ENCODE data around the gene HMOX1. TPM values are rescaled to one million over a fixed set of nuclear protein-coding genes. Genes with fewer than 3 reads are reported as not detected.

Gene HMOX1
- total and polyA plus RNA-seq, 2 of the 8 experiments (the other 6 are each of a cell fraction or from before 2014, with no cell fraction given) = 25.0 to 41.6 TPM

GRCh38 chr22:35409783-35410662 is 29.1 kb downstream of the HMOX1 start:
- Histone ChIP-seq H3K4me3 (ENCODE audit: extremely low read depth in 1 of 4, insufficient read depth in 2 of 4, low read depth in 3 of 4, low read length in 4 of 4) (no peak overlapping the region), H4K8ac (ENCODE audit: extremely low read depth, insufficient read depth, low read length) (no peak overlapping the region; the same call in 1 of the 2 replicates), H3K4me2 (ENCODE audit: insufficient read depth in 1 of 2, low read depth in 2 of 2, low read length in 2 of 2) (no peak overlapping the region), H2BK15ac (ENCODE audit: low read length) (no peak overlapping the region), H4K20me1 (replicated peaks in 1 of 2; ENCODE audit: control insufficient read depth in 1 of 2, insufficient read depth in 2 of 2, low read length in 2 of 2) (peaks cover 12 to 26% of the 10 kb centered on the region in 2 experiments), H2BK5ac (ENCODE audit: low read depth, low read length) (no peak overlapping the region; the same call in 1 of the 2 replicates), H2BK120ac (replicated peaks; ENCODE audit: low read depth, low read length) (no peak overlapping the region), H2AK5ac (ENCODE audit: low read depth, low read length) (no peak overlapping the region), H3K4me1 (replicated peaks in 1 of 4; ENCODE audit: control insufficient read depth in 3 of 4, insufficient read depth in 4 of 4, low read length in 3 of 4) (no peaks in the 10 kb centered on the region), H2AFZ (ENCODE audit: low read length) (no peak overlapping the region), H3K9ac (replicated peaks in 1 of 4; ENCODE audit: extremely low read depth in 1 of 4, low read depth in 3 of 4, low read length in 3 of 4) (no peak overlapping the region), H4K5ac (ENCODE audit: insufficient read length, low read depth, low read length) (no peak overlapping the region), H3K27ac (ENCODE audit: low read depth, low read length) (no peak overlapping the region), H3K23me2 (ENCODE audit: low read depth, low read length) (no peaks in the 10 kb centered on the region), H3K18ac (ENCODE audit: extremely low read depth, low read length) (no peak overlapping the region), H3K56ac (replicated peaks; ENCODE audit: insufficient read length, low read depth, low read length) (no peak overlapping the region), H3K79me2 (ENCODE audit: control insufficient read depth in 1 of 2, insufficient read depth in 2 of 2, low read length in 2 of 2) (no peaks in the 10 kb centered on the region), H4K91ac (replicated peaks; ENCODE audit: insufficient read length, low read length) (no peak overlapping the region), H3K79me1 (ENCODE audit: low read depth, low read length) (no peaks in the 10 kb centered on the region; the same call in 1 of the 2 replicates), H2BK12ac (ENCODE audit: low read depth, low read length) (no peak overlapping the region), H3K9me3 (ENCODE audit: insufficient read depth in 2 of 2, low read depth in 1 of 2, low read length in 1 of 2) (no peaks in the 10 kb centered on the region), H3K23ac (ENCODE audit: insufficient read length) (no peak overlapping the region), H3K36me3 (ENCODE audit: control insufficient read depth in 2 of 4, insufficient read depth in 4 of 4, low read length in 3 of 4) (peaks cover 67 to 97% (median 90%) of the 10 kb centered on the region in 4 experiments), H2BK20ac (ENCODE audit: low read length) (no peak overlapping the region), H3K27me3 (replicated peaks in 1 of 4; ENCODE audit: control insufficient read depth in 3 of 4, extremely low read depth in 1 of 4, insufficient read depth in 3 of 4, low read length in 3 of 4) (no peaks in the 10 kb centered on the region), H3K14ac (ENCODE audit: insufficient read length) (no peak overlapping the region), H3K4ac (replicated peaks; ENCODE audit: insufficient read length, low read depth, low read length) (no peak overlapping the region)
- TF ChIP-seq SIRT6 (IDR thresholded peaks at IDR 0.05; ENCODE audit: low read length) (no peak), NANOG (IDR thresholded peaks at IDR 0.05; ENCODE audit: insufficient read depth, low read depth, low read length, poor library complexity, severe bottlenecking) (no peak), GTF2F1 (IDR thresholded peaks at IDR 0.05; ENCODE audit: borderline replicate concordance, low read depth, low read length) (no peak), TAF7 (optimal IDR thresholded peaks at IDR 0.05; ENCODE audit: borderline replicate concordance, low read depth, low read length) (no peak), EGR1 (IDR thresholded peaks at IDR 0.05; ENCODE audit: borderline replicate concordance, low read depth, low read length) (no peak), POLR2AphosphoS5 (IDR thresholded peaks at IDR 0.05; ENCODE audit: low read depth, low read length) (peak; percentile 67; the same call in 1 of the 2 replicates)
- TF ChIP-seq, protein P1, sequence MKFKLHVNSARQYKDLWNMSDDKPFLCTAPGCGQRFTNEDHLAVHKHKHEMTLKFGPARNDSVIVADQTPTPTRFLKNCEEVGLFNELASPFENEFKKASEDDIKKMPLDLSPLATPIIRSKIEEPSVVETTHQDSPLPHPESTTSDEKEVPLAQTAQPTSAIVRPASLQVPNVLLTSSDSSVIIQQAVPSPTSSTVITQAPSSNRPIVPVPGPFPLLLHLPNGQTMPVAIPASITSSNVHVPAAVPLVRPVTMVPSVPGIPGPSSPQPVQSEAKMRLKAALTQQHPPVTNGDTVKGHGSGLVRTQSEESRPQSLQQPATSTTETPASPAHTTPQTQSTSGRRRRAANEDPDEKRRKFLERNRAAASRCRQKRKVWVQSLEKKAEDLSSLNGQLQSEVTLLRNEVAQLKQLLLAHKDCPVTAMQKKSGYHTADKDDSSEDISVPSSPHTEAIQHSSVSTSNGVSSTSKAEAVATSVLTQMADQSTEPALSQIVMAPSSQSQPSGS (IDR thresholded peaks at IDR 0.05; ENCODE audit: low read length) = no peak
- ChIA-PET POLR2A (ENCODE audit: partially characterized antibody) (interaction anchor here (0.6 to 57.4 kb wide), 8 partner anchors 5 to 411 kb away, joined by 3 to 1995 read pairs (median 4); partner anchors contain the start of genes HMOX1 and MCM5), CTCF (ENCODE audit: partially characterized antibody) (interaction anchor here (0.7 to 14.1 kb wide), 11 partner anchors 9 to 173 kb away, joined by 3 to 122 read pairs (median 5); no protein-coding TSS in a partner anchor)
- FAIRE-seq = no peak
- 90% methylated on average over 16 of the region's 16 CpGs; no CpG with 5 or more reads in 1 of the 2 experiments for WGBS, 2 experiments (ENCODE audit: extremely low coverage in 1 of 2, insufficient coverage in 1 of 2, insufficient read length in 1 of 2, insufficient replicate concordance in 2 of 2, low coverage in 1 of 2, low lambda C conversion rate in 2 of 2, missing lambda C conversion rate in 1 of 2)
- DNase-seq (ENCODE audit: low read depth in 1 of 2, low spot score in 2 of 2) = no peak
